ENCODE results near the gene HYAL3. TPM values are rescaled to one million over a fixed set of nuclear protein-coding genes. Genes with fewer than 3 reads are reported as not detected.

The HYAL3 gene
- total and polyA plus RNA-seq, 2 of the 13 experiments (the other 11 are each of a cell fraction or from before 2014, with no cell fraction given), result 5.5 to 10.4 TPM

- peak; percentile 77; the same call in 1 of the 2 replicates for TF ChIP-seq ERF (CRISPR knock-in tag; IDR thresholded peaks at IDR 0.05)
- TF ChIP-seq NFE2 (CRISPR knock-in tag; IDR thresholded peaks at IDR 0.05), result no peak
- peak; percentile 84; the same call in 1 of the 2 replicates for TF ChIP-seq ZNF788 (CRISPR knock-in tag; IDR thresholded peaks at IDR 0.05; ENCODE audit: borderline replicate concordance)
- TF ChIP-seq ZBTB38 (CRISPR knock-in tag; IDR thresholded peaks at IDR 0.05), result peak; percentile 76; the same call in 1 of the 2 replicates
- TF ChIP-seq ARID5B (CRISPR knock-in tag; IDR thresholded peaks at IDR 0.05), result no peak; the same call in 1 of the 2 replicates
- TF ChIP-seq ZSCAN5A (CRISPR knock-in tag; IDR thresholded peaks at IDR 0.05; ENCODE audit: borderline replicate concordance), result no peak
- no peak for TF ChIP-seq FOXM1 (CRISPR knock-in tag; IDR thresholded peaks at IDR 0.05)
- TF ChIP-seq ZNF841 (CRISPR knock-in tag; IDR thresholded peaks at IDR 0.05; ENCODE audit: borderline replicate concordance), result no peak
- TF ChIP-seq RNF2 (conservative IDR thresholded peaks at IDR 0.05; ENCODE audit: low read depth), result 0 out of 2 replicates have a peak, but pooled peaks have one; percentile 34
- no peak for TF ChIP-seq SIN3B (IDR thresholded peaks at IDR 0.05; ENCODE audit: low read length)
- no peak for TF ChIP-seq SMC3 (IDR thresholded peaks at IDR 0.05; ENCODE audit: low read length)
- no peak; the same call in 1 of the 2 replicates for TF ChIP-seq SIX1 (CRISPR knock-in tag; IDR thresholded peaks at IDR 0.05; ENCODE audit: borderline replicate concordance)
- peak; percentile 72 for TF ChIP-seq ZEB1 (IDR thresholded peaks at IDR 0.05; ENCODE audit: insufficient replicate concordance, low read depth)
- peak; percentile 60 for TF ChIP-seq IKZF5 (CRISPR knock-in tag; IDR thresholded peaks at IDR 0.05)
- no peak for TF ChIP-seq U2AF2 (IDR thresholded peaks at IDR 0.05; ENCODE audit: low read depth, low read length)
- TF ChIP-seq ZNF280D (CRISPR knock-in tag; IDR thresholded peaks at IDR 0.05), result no peak
Observed at GRCh38 chr3:50298836-50299637, at the start of gene HYAL3, which contains the start of gene NAA80 (continued).
